WTC11 (cell line): ENCODE data around the gene GGT6. TPM values are rescaled to one million over a fixed set of nuclear protein-coding genes. Genes with fewer than 3 reads are reported as not detected.
A peak's percentile ranks its signal among the peaks of the same experiment; 100 is the strongest.

Experiments used
- ESRRA ChIP-seq: sonication (generic); formaldehyde crosslinking; IDR thresholded peaks from 2 replicates; pipeline ENCODE4 v1.8.1; 2022; ENCODE audit warnings: mild to moderate bottlenecking, missing genetic modification reagents, borderline replicate concordance
- JUN ChIP-seq: sonication (generic); formaldehyde crosslinking; IDR thresholded peaks from 2 replicates; pipeline ENCODE4 v1.8.0; 2023; ENCODE audit warnings: mild to moderate bottlenecking, missing genetic modification reagents
- RELA ChIP-seq: sonication (generic); formaldehyde crosslinking; IDR thresholded peaks from 2 replicates; pipeline ENCODE4 v1.8.1; 2022; ENCODE audit warnings: missing genetic modification reagents, mild to moderate bottlenecking, borderline replicate concordance
- RORB ChIP-seq: fragments of 250-450 bp; sonication (Bioruptor Pico); IDR thresholded peaks from 2 replicates; pipeline ENCODE4 v1.9.0; 2021; ENCODE audit warnings: mild to moderate bottlenecking
- SMAD4 ChIP-seq: sonication (generic); formaldehyde crosslinking; IDR thresholded peaks from 2 replicates; pipeline ENCODE4 v1.8.0; 2022; ENCODE audit warnings: mild to moderate bottlenecking, missing genetic modification reagents
- TEAD1 ChIP-seq: sonication (generic); formaldehyde crosslinking; IDR thresholded peaks from 2 replicates; pipeline ENCODE4 v1.8.0; 2022; ENCODE audit warnings: mild to moderate bottlenecking, missing genetic modification reagents
- ZNF317 ChIP-seq: sonication (generic); formaldehyde crosslinking; IDR thresholded peaks from 2 replicates; pipeline ENCODE4 v1.8.1; 2023; ENCODE audit warnings: low read depth, mild to moderate bottlenecking, moderate library complexity, missing genetic modification reagents, borderline replicate concordance
- ZNF416 ChIP-seq: fragments of 250-450 bp; sonication (Bioruptor Pico); IDR thresholded peaks from 2 replicates; pipeline ENCODE4 v1.9.0; 2021; ENCODE audit warnings: mild to moderate bottlenecking, inconsistent platforms
- total RNA-seq: library from RNA; stranded (reverse); gene quantifications from 3 replicates; pipeline ENCODE4 v1.2.3, GENCODE V29; 2021
- TF ChIP-seq, protein P1 (sequence below): sonication (generic); formaldehyde crosslinking; IDR thresholded peaks from 2 replicates; pipeline ENCODE4 v1.8.1; 2023; ENCODE audit warnings: mild to moderate bottlenecking, missing genetic modification reagents, moderate library complexity
- TF ChIP-seq, protein P2 (sequence below): sonication (generic); formaldehyde crosslinking; IDR thresholded peaks from 2 replicates; pipeline ENCODE4 v1.8.1; 2023; ENCODE audit warnings: mild to moderate bottlenecking, moderate library complexity, missing genetic modification reagents
- TF ChIP-seq, protein P3 (sequence below): fragments of 250-450 bp; sonication (Bioruptor Pico); conservative IDR thresholded peaks from 2 replicates; pipeline ENCODE4 v1.9.0; 2021; ENCODE audit warnings: mild to moderate bottlenecking
- TF ChIP-seq, protein P4 (sequence below): sonication (generic); formaldehyde crosslinking; IDR thresholded peaks from 2 replicates; pipeline ENCODE4 v1.8.0; 2023; ENCODE audit warnings: missing genetic modification reagents
- TF ChIP-seq, protein P5 (sequence below): fragments of 250-450 bp; sonication (Bioruptor Pico); IDR thresholded peaks from 2 replicates; pipeline ENCODE4 v2.1.2; 2022; ENCODE audit warnings: mild to moderate bottlenecking, moderate library complexity
- TF ChIP-seq, protein P6 (sequence below): sonication (generic); formaldehyde crosslinking; conservative IDR thresholded peaks from 2 replicates; pipeline ENCODE4 v1.8.1; 2023; ENCODE audit warnings: mild to moderate bottlenecking, low read depth, missing genetic modification reagents, moderate library complexity
- TF ChIP-seq, protein P7 (sequence below): sonication (generic); formaldehyde crosslinking; IDR thresholded peaks from 2 replicates; pipeline ENCODE4 v1.8.1; 2022; ENCODE audit warnings: mild to moderate bottlenecking, moderate library complexity, missing genetic modification reagents

The GGT6 gene
- total RNA-seq, 1 experiment from 2014 or later: 0.07 TPM

DNA sequence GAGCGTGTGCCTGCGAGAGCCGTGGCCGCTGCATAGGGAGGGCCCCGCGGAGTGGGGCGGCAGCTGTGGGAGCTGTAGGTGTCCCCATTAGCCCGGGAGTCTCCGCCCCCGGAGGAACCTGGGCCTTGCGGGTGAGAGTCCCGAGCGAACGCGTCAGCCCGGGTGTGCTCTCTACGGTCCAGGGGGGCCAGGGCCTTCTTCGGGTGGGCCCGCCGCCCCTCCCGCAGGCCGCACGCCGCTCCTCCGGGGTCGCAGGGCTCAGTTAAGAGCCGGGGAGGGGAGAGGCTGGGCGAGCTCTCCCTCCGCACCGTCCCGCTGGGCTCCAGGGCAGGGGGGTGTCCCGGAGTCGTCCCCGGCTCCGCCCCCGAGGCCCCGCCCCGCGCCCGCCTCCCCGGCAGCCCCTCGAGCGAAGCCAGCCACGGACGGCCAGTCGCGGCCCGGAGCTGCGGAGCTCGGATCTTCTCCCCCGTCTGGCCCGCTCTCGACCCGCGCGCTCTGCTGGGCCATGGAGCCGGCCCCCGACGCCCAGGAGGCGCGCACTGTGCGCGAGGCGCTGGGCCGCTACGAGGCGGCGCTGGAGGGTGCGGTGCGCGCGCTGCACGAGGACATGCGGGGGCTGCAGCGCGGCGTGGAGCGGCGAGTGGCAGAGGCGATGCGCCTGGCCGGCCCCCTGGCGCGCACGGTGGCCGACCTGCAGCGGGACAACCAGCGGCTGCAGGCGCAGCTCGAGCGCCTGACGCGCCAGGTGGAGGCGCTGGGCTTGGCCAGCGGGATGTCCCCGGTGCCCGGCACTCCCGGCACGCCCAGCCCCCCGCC, 23.9 kb upstream of the GGT6 start, which contains the start of gene SMTNL2 (continued):
- no peak for TF ChIP-seq JUN (CRISPR knock-in tag)
- TF ChIP-seq ZNF317: no peak
- TF ChIP-seq, protein P1, sequence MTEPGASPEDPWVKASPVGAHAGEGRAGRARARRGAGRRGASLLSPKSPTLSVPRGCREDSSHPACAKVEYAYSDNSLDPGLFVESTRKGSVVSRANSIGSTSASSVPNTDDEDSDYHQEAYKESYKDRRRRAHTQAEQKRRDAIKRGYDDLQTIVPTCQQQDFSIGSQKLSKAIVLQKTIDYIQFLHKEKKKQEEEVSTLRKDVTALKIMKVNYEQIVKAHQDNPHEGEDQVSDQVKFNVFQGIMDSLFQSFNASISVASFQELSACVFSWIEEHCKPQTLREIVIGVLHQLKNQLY: no peak
- 0 out of 2 replicates have a peak, but pooled peaks have one; percentile 26 for TF ChIP-seq TEAD1
- TF ChIP-seq, protein P2, sequence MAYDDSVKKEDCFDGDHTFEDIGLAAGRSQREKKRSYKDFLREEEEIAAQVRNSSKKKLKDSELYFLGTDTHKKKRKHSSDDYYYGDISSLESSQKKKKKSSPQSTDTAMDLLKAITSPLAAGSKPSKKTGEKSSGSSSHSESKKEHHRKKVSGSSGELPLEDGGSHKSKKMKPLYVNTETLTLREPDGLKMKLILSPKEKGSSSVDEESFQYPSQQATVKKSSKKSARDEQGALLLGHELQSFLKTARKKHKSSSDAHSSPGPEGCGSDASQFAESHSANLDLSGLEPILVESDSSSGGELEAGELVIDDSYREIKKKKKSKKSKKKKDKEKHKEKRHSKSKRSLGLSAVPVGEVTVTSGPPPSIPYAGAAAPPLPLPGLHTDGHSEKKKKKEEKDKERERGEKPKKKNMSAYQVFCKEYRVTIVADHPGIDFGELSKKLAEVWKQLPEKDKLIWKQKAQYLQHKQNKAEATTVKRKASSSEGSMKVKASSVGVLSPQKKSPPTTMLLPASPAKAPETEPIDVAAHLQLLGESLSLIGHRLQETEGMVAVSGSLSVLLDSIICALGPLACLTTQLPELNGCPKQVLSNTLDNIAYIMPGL (CRISPR knock-in tag): peak; percentile 59; the same call in 1 of the 2 replicates
- TF ChIP-seq, protein P3, sequence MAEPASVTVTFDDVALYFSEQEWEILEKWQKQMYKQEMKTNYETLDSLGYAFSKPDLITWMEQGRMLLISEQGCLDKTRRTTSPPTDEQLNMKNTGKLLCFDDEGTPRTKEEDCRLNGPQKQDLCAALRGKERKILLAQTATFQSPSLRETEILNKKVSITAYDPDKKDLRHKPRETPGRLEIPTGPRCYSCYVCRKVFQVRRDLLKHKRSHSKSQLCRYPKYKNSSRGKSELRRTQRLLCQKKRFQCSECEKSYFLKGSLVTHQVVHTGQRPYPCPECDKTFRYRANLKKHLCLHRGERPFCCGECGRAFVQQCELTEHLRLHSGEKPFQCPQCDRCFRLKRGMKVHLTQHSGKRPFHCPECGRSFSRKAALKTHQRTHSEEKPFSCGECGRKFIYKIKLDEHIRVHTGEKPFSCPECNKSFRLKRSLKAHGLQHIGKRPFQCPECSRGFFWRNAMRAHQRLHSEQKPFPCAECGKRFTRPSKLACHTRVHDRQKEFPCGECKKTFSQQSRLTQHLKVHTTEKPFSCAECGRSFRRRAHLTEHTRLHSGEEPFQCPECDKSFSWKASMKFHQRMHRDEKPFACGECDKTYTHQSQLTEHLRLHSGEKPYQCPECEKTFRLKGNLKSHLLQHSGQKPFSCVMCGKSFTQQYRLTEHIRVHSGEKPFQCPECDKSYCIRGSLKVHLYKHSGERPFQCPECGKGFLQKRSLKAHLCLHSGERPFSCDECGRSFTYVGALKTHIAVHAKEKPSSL (CRISPR knock-in tag): no peak
- TF ChIP-seq SMAD4 (CRISPR knock-in tag): no peak
- no peak for TF ChIP-seq ZNF416 (CRISPR knock-in tag)
- TF ChIP-seq, protein P4, sequence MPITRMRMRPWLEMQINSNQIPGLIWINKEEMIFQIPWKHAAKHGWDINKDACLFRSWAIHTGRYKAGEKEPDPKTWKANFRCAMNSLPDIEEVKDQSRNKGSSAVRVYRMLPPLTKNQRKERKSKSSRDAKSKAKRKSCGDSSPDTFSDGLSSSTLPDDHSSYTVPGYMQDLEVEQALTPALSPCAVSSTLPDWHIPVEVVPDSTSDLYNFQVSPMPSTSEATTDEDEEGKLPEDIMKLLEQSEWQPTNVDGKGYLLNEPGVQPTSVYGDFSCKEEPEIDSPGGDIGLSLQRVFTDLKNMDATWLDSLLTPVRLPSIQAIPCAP (CRISPR knock-in tag): no peak
- TF ChIP-seq, protein P5, sequence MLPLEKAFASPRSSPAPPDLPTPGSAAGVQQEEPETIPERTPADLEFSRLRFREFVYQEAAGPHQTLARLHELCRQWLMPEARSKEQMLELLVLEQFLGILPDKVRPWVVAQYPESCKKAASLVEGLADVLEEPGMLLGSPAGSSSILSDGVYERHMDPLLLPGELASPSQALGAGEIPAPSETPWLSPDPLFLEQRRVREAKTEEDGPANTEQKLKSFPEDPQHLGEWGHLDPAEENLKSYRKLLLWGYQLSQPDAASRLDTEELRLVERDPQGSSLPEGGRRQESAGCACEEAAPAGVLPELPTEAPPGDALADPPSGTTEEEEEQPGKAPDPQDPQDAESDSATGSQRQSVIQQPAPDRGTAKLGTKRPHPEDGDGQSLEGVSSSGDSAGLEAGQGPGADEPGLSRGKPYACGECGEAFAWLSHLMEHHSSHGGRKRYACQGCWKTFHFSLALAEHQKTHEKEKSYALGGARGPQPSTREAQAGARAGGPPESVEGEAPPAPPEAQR: no peak
- TF ChIP-seq, protein P6, sequence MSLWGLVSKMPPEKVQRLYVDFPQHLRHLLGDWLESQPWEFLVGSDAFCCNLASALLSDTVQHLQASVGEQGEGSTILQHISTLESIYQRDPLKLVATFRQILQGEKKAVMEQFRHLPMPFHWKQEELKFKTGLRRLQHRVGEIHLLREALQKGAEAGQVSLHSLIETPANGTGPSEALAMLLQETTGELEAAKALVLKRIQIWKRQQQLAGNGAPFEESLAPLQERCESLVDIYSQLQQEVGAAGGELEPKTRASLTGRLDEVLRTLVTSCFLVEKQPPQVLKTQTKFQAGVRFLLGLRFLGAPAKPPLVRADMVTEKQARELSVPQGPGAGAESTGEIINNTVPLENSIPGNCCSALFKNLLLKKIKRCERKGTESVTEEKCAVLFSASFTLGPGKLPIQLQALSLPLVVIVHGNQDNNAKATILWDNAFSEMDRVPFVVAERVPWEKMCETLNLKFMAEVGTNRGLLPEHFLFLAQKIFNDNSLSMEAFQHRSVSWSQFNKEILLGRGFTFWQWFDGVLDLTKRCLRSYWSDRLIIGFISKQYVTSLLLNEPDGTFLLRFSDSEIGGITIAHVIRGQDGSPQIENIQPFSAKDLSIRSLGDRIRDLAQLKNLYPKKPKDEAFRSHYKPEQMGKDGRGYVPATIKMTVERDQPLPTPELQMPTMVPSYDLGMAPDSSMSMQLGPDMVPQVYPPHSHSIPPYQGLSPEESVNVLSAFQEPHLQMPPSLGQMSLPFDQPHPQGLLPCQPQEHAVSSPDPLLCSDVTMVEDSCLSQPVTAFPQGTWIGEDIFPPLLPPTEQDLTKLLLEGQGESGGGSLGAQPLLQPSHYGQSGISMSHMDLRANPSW (CRISPR knock-in tag): no peak
- TF ChIP-seq, protein P7, sequence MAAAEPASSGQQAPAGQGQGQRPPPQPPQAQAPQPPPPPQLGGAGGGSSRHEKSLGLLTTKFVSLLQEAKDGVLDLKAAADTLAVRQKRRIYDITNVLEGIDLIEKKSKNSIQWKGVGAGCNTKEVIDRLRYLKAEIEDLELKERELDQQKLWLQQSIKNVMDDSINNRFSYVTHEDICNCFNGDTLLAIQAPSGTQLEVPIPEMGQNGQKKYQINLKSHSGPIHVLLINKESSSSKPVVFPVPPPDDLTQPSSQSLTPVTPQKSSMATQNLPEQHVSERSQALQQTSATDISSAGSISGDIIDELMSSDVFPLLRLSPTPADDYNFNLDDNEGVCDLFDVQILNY (CRISPR knock-in tag): 0 out of 2 replicates have a peak, but pooled peaks have one; percentile 20
- no peak for TF ChIP-seq RORB (CRISPR knock-in tag)
- TF ChIP-seq ESRRA (CRISPR knock-in tag): peak; percentile 59; the same call in 1 of the 2 replicates
- 0 out of 2 replicates have a peak, but pooled peaks have one; percentile 49 for TF ChIP-seq RELA
